22Rv1 (cell line): ENCODE data around the gene RABGAP1L.

Experiments used
- CTCF ChIP-seq: fragments of 450-650 bp; IDR thresholded peaks from 2 replicates; pipeline ENCODE4 v1.5.1; 2017; ENCODE audit warnings: mild to moderate bottlenecking
- ZFX ChIP-seq: fragments of 450-650 bp; IDR thresholded peaks from 2 replicates; pipeline ENCODE4 v1.6.1; 2017; ENCODE audit warnings: antibody characterized with exemption, borderline replicate concordance

- TF ChIP-seq CTCF (no peak), ZFX (no peak)
Observed at GRCh38 chr1:174425121-174425520, 265.8 kb downstream of the RABGAP1L start.
